Measurements from ENCODE around the gene PLVAP. TPM values are rescaled to one million over a fixed set of nuclear protein-coding genes. Genes with fewer than 3 reads are reported as not detected.

Gene PLVAP
- total RNA-seq, 1 donor from 2014 or later, result 0.12 TPM

GRCh38 chr19:17327654-17328516 is 49.3 kb downstream of the PLVAP start:
- H3K4me3 Mint-ChIP-seq (ENCODE audit: low read depth), result peak overlapping the region; percentile 73
- H3K27me3 Mint-ChIP-seq, result peaks cover 15% of the 10 kb centered on the region
- peaks cover 4% of the 10 kb centered on the region for H3K4me1 Mint-ChIP-seq (ENCODE audit: low read depth)
- H3K36me3 Mint-ChIP-seq (ENCODE audit: insufficient read depth), result peaks cover 13% of the 10 kb centered on the region
- TF ChIP-seq CTCF (IDR thresholded peaks at IDR 0.05; ENCODE audit: unreplicated experiment), result peak; percentile 67
- peak; percentile 58 for DNase-seq (ENCODE audit: low spot score, unreplicated experiment)
- peak overlapping the region; percentile 92 for H3K27ac Mint-ChIP-seq
- no peaks in the 10 kb centered on the region for H3K9me3 Mint-ChIP-seq (ENCODE audit: low read depth)

GRCh38 chr19:17327068-17327653 is 50.0 kb downstream of the PLVAP start:
- no peak for DNase-seq (ENCODE audit: low spot score, unreplicated experiment)
- Mint-ChIP-seq H3K27me3 (peaks cover 15% of the 10 kb centered on the region), H3K27ac (no peak overlapping the region), H3K4me3 (ENCODE audit: low read depth) (no peak overlapping the region), H3K36me3 (ENCODE audit: insufficient read depth) (peaks cover 14% of the 10 kb centered on the region), H3K9me3 (ENCODE audit: low read depth) (no peaks in the 10 kb centered on the region), H3K4me1 (ENCODE audit: low read depth) (peaks cover 4% of the 10 kb centered on the region)
- TF ChIP-seq CTCF (IDR thresholded peaks at IDR 0.05; ENCODE audit: unreplicated experiment), result no peak

- DNase-seq (ENCODE audit: low spot score, unreplicated experiment), result no peak
- TF ChIP-seq CTCF (IDR thresholded peaks at IDR 0.05; ENCODE audit: unreplicated experiment), result no peak
- Mint-ChIP-seq H3K27ac (no peak overlapping the region), H3K9me3 (ENCODE audit: low read depth) (no peaks in the 10 kb centered on the region), H3K36me3 (ENCODE audit: insufficient read depth) (peaks cover 14% of the 10 kb centered on the region), H3K4me3 (ENCODE audit: low read depth) (no peak overlapping the region), H3K4me1 (ENCODE audit: low read depth) (peaks cover 4% of the 10 kb centered on the region), H3K27me3 (peaks cover 15% of the 10 kb centered on the region)
These were observed 50.6 kb downstream of the PLVAP start for GRCh38 chr19:17326595-17326966.

- Mint-ChIP-seq H3K27ac (peak overlapping the region; percentile 67), H3K9me3 (ENCODE audit: low read depth) (no peaks in the 10 kb centered on the region), H3K27me3 (peaks cover 15% of the 10 kb centered on the region), H3K4me1 (ENCODE audit: low read depth) (peaks cover 4% of the 10 kb centered on the region), H3K4me3 (ENCODE audit: low read depth) (no peak overlapping the region), H3K36me3 (ENCODE audit: insufficient read depth) (peaks cover 12% of the 10 kb centered on the region)
- no peak for DNase-seq (ENCODE audit: low spot score, unreplicated experiment)
- no peak for TF ChIP-seq CTCF (IDR thresholded peaks at IDR 0.05; ENCODE audit: unreplicated experiment)
These were observed 51.1 kb downstream of the PLVAP start for GRCh38 chr19:17325881-17326594.

GRCh38 chr19:17325133-17325532 is 52.0 kb downstream of the PLVAP start:
- DNase-seq (ENCODE audit: low spot score, unreplicated experiment), result no peak
- Mint-ChIP-seq H3K4me3 (ENCODE audit: low read depth) (no peak overlapping the region), H3K27ac (no peak overlapping the region), H3K9me3 (ENCODE audit: low read depth) (no peaks in the 10 kb centered on the region), H3K4me1 (ENCODE audit: low read depth) (peaks cover 4% of the 10 kb centered on the region), H3K27me3 (peaks cover 9% of the 10 kb centered on the region), H3K36me3 (ENCODE audit: insufficient read depth) (peaks cover 8% of the 10 kb centered on the region)
- no peak for TF ChIP-seq CTCF (IDR thresholded peaks at IDR 0.05; ENCODE audit: unreplicated experiment)
